T-cell (primary cell): Measurements from ENCODE around the gene NIT2. TPM values are rescaled to one million over a fixed set of nuclear protein-coding genes. Genes with fewer than 3 reads are reported as not detected.

Source experiments
- ATAC-seq, 4 experiments: fragments of 200-7000 bp in 3 of 4; fragments of 150-1000 bp in 1 of 4; cut with Tn5 transposase; replicated peaks in 1 of 4; 1 replicate in 3 of 4; 2 replicates in 1 of 4; pipeline ENCODE4 v1.10.0; 2021; ENCODE audit warnings: moderate library complexity in 3 of 4, mild to moderate bottlenecking in 2 of 4, moderate number of reproducible peaks in 1 of 4
- CTCF ChIA-PET, 2 donors: fragments of 300-600 bp; sonication (Branson Sonifier 250); formaldehyde crosslinking; loops; one replicate each; lab custom pipeline; 2022; ENCODE audit warnings: antibody characterized with exemption in 2 of 2; lab: Charles Lee
- POLR2A ChIA-PET, 2 donors: fragments of 300-600 bp; sonication (Branson Sonifier 250); formaldehyde crosslinking; loops; one replicate each; lab custom pipeline; 2022; ENCODE audit warnings: antibody characterized with exemption in 2 of 2; lab: Charles Lee
- DNase-seq, 35 experiments: peaks; one replicate each; pipeline versions ENCODE4 v3.0.0 to v3.0.0-alpha.2; 2013 to 2023
- H3K27ac ChIP-seq: one replicate; pipeline ENCODE4 v1.5.1; 2013; ENCODE audit warnings: low read length
- H3K27me3 ChIP-seq, 2 experiments: replicated peaks in 1 of 2; 1 replicate in 1 of 2; 2 replicates in 1 of 2; pipeline versions ENCODE4 v1.6.1 to v1.7.0; 2013; ENCODE audit warnings: low read length in 1 of 2, mixed read lengths in 1 of 2; ENCODE audit not compliant: control insufficient read depth in 2 of 2, insufficient read depth in 2 of 2; ENCODE audit errors: extremely low read depth in 1 of 2
- H3K36me3 ChIP-seq, 2 donors: 1 replicate in 1 of 2; 2 replicates in 1 of 2; pipeline versions ENCODE4 v1.6.1 to v1.7.0; 2013; ENCODE audit warnings: low read length in 1 of 2; ENCODE audit not compliant: control insufficient read depth in 2 of 2, insufficient read depth in 1 of 2; ENCODE audit errors: extremely low read depth in 1 of 2
- H3K4me1 ChIP-seq, 2 experiments: 1 replicate in 1 of 2; 2 replicates in 1 of 2; pipeline versions ENCODE4 v1.6.1 to v1.7.0; 2013; ENCODE audit warnings: low read length in 2 of 2, mixed read lengths in 1 of 2; ENCODE audit not compliant: insufficient read depth in 2 of 2, control insufficient read depth in 1 of 2; ENCODE audit errors: extremely low read depth in 1 of 2
- H3K4me3 ChIP-seq, 2 donors: 1 replicate in 1 of 2; 2 replicates in 1 of 2; pipeline versions ENCODE4 v1.5.1 to v1.7.0; 2013; ENCODE audit warnings: mild to moderate bottlenecking in 2 of 2, low read length in 1 of 2, moderate library complexity in 1 of 2; ENCODE audit not compliant: control insufficient read depth in 1 of 2; ENCODE audit errors: extremely low read depth in 1 of 2
- H3K9me3 ChIP-seq: 2 replicates; pipeline ENCODE4 v1.7.0; 2013
- H3K27ac Mint-ChIP-seq, 2 donors: one replicate each; pipeline ENCODE4 v1.8.0; 2020 to 2021; ENCODE audit warnings: mild to moderate bottlenecking in 2 of 2, mixed read lengths in 2 of 2
- H3K27me3 Mint-ChIP-seq, 2 donors: one replicate each; pipeline ENCODE4 v1.8.0; 2021 to 2022; ENCODE audit warnings: mixed read lengths in 2 of 2
- H3K36me3 Mint-ChIP-seq: one replicate; pipeline ENCODE4 v1.8.0; 2021; ENCODE audit warnings: mixed read lengths
- H3K4me1 Mint-ChIP-seq, 3 donors: one replicate each; pipeline ENCODE4 v1.8.0; 2020 to 2022; ENCODE audit warnings: mixed read lengths in 3 of 3, mild to moderate bottlenecking in 1 of 3
- H3K4me3 Mint-ChIP-seq, 3 donors: one replicate each; pipeline ENCODE4 v1.8.0; 2020 to 2022; ENCODE audit warnings: mild to moderate bottlenecking in 3 of 3, mixed read lengths in 3 of 3, moderate library complexity in 3 of 3
- H3K9me3 Mint-ChIP-seq, 3 donors: one replicate each; pipeline ENCODE4 v1.8.0; 2020 to 2022; ENCODE audit warnings: mixed read lengths in 3 of 3
- WGBS: methylation state at CpG from one replicate; pipeline ENCODE4 v1.1.5; 2013; ENCODE audit warnings: missing lambda C conversion rate; ENCODE audit not compliant: insufficient coverage; 5-methylcytosine and 5-hydroxymethylcytosine counted together
- total RNA-seq, 35 experiments: library from RNA in 6 of 35; stranded (reverse) in 6 of 35; fragments of 120-200 nt in 1 of 35; gene quantifications; one replicate each; pipeline versions ENCODE4 v1.2.1 to v1.2.4 and lab custom pipeline; 2013 to 2026

NIT2 gene
- total RNA-seq, 5 donors from 2014 or later (not counting 1 experiment from before 2014, with no cell fraction given): 23.2 to 42.1 (median 30.9) TPM

DNA sequence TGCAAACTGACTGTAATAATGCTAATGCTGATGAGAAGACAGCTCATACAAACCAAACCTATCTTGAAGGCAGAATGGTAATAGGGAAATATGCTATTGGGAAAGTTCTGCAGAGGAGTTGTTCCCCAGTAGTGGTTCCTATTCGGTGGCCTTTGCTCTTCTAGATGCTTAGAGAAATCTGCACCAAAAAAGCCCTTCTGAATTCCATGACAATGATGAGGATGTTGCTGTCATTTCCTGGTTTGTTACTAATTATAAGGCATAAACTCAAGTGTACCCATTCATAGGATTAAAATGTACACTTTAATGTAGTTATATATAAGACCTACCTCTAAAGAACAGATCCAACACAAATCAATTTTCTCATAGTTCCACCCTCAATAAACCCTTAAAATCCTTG lies 36.2 kb downstream of the NIT2 start:
- ChIA-PET POLR2A (no interaction called here), CTCF (no interaction called here)
- no peaks in the 10 kb centered on the region for H3K4me1 ChIP-seq
- ATAC-seq (no peak), DNase-seq (no peak)
- WGBS: no CpG with 5 or more reads among the region's 1 CpG
- no peaks in the 10 kb centered on the region for H3K9me3 ChIP-seq
- H3K36me3 Mint-ChIP-seq: peaks cover 46% of the 10 kb centered on the region
- no peaks in the 10 kb centered on the region for H3K4me1 Mint-ChIP-seq
- no peak overlapping the region for H3K4me3 ChIP-seq
- no peak overlapping the region for H3K27ac ChIP-seq
- no peaks in the 10 kb centered on the region for H3K9me3 Mint-ChIP-seq
- no peak overlapping the region for H3K4me3 Mint-ChIP-seq
- H3K36me3 ChIP-seq: peaks cover 4 to 48% of the 10 kb centered on the region in 2 donors
- no peaks in the 10 kb centered on the region for H3K27me3 ChIP-seq
- no peaks in the 10 kb centered on the region for H3K27me3 Mint-ChIP-seq
- no peak overlapping the region for H3K27ac Mint-ChIP-seq

GRCh38 chr3:100374521-100374920 lies 40.0 kb downstream of the NIT2 start:
- no peaks in the 10 kb centered on the region for H3K27me3 ChIP-seq
- H3K4me1 Mint-ChIP-seq: peaks cover 0 to 5% (median 0%) of the 10 kb centered on the region in 3 donors
- ChIA-PET POLR2A (interaction anchor here in 1 of 2 donors (0.5 to 0.9 kb wide), 3 partner anchors 9 to 43 kb away, joined by 3 to 5 read pairs (median 3); no protein-coding TSS in a partner anchor), CTCF (interaction anchor here in 1 of 2 donors (0.6 kb wide), 1 partner anchor 291 kb away, joined by 5 read pairs; no protein-coding TSS in a partner anchor)
- H3K9me3 Mint-ChIP-seq: no peaks in the 10 kb centered on the region
- no peak overlapping the region for H3K4me3 ChIP-seq
- H3K4me1 ChIP-seq: no peaks in the 10 kb centered on the region
- H3K27me3 Mint-ChIP-seq: no peaks in the 10 kb centered on the region
- H3K9me3 ChIP-seq: no peaks in the 10 kb centered on the region
- no peak overlapping the region for H3K27ac Mint-ChIP-seq
- peaks cover 5 to 41% of the 10 kb centered on the region in 2 donors for H3K36me3 ChIP-seq
- DNase-seq (no peak), ATAC-seq (no peak)
- H3K36me3 Mint-ChIP-seq: peaks cover 45% of the 10 kb centered on the region
- no peak overlapping the region for H3K27ac ChIP-seq
- no peak overlapping the region for H3K4me3 Mint-ChIP-seq

- WGBS: 100% methylated on average over 3 of the region's 4 CpGs
Observed at GRCh38 chr3:100376301-100376700, 41.7 kb downstream of the NIT2 start.

GRCh38 chr3:100384733-100385525 lies 50.4 kb downstream of the NIT2 start:
- H3K27me3 Mint-ChIP-seq: no peaks in the 10 kb centered on the region
- Histone ChIP-seq H3K4me3 (no peak overlapping the region), H3K27ac (no peak overlapping the region), H3K9me3 (peaks cover 6% of the 10 kb centered on the region), H3K36me3 (peaks cover 0 to 54% of the 10 kb centered on the region in 2 donors), H3K4me1 (peaks cover 0 to 3% of the 10 kb centered on the region in 2 experiments), H3K27me3 (no peaks in the 10 kb centered on the region)
- CTCF ChIA-PET: interaction anchor here in 1 of 2 donors (0.5 kb wide), 1 partner anchor 693 kb away, joined by 6 read pairs; no protein-coding TSS in a partner anchor
- 90% methylated on average over 7 of the region's 8 CpGs for WGBS
- H3K9me3 Mint-ChIP-seq: peaks cover 0 to 12% (median 4%) of the 10 kb centered on the region in 3 donors
- no peak overlapping the region for H3K27ac Mint-ChIP-seq
- POLR2A ChIA-PET: no interaction called here
- H3K4me3 Mint-ChIP-seq: no peak overlapping the region
- H3K4me1 Mint-ChIP-seq: peaks cover 15 to 22% (median 17%) of the 10 kb centered on the region in 3 donors
- DNase-seq (no peak), ATAC-seq (no peak)
- peaks cover 48% of the 10 kb centered on the region for H3K36me3 Mint-ChIP-seq

More at GRCh38 chr3:100376301-100376700, 41.7 kb downstream of the NIT2 start:
- Mint-ChIP-seq H3K27ac (no peak overlapping the region), H3K9me3 (no peaks in the 10 kb centered on the region), H3K4me3 (no peak overlapping the region), H3K4me1 (peaks cover 0 to 5% (median 0%) of the 10 kb centered on the region in 3 donors), H3K27me3 (no peaks in the 10 kb centered on the region), H3K36me3 (peaks cover 54% of the 10 kb centered on the region)
- ATAC-seq (no peak), DNase-seq (no peak)
- H3K27me3 ChIP-seq: no peaks in the 10 kb centered on the region
- peaks cover 9 to 48% of the 10 kb centered on the region in 2 donors for H3K36me3 ChIP-seq
- no peak overlapping the region for H3K4me3 ChIP-seq
- no peaks in the 10 kb centered on the region for H3K4me1 ChIP-seq
- H3K9me3 ChIP-seq: no peaks in the 10 kb centered on the region
- H3K27ac ChIP-seq: no peak overlapping the region
- ChIA-PET POLR2A (no interaction called here), CTCF (interaction anchor here in 1 of 2 donors (0.7 kb wide), 1 partner anchor 36 kb away, joined by 4 read pairs; no protein-coding TSS in a partner anchor)

GRCh38 chr3:100386437-100387074 lies 52.0 kb downstream of the NIT2 start:
- Histone ChIP-seq H3K4me1 (peaks cover 0 to 3% of the 10 kb centered on the region in 2 experiments), H3K9me3 (peaks cover 8% of the 10 kb centered on the region), H3K36me3 (peaks cover 0 to 41% of the 10 kb centered on the region in 2 donors), H3K27ac (no peak overlapping the region), H3K27me3 (no peaks in the 10 kb centered on the region), H3K4me3 (no peak overlapping the region)
- Mint-ChIP-seq H3K4me1 (peaks cover 15 to 22% (median 17%) of the 10 kb centered on the region in 3 donors), H3K27ac (no peak overlapping the region), H3K9me3 (peaks cover 0 to 12% (median 4%) of the 10 kb centered on the region in 3 donors), H3K4me3 (no peak overlapping the region), H3K36me3 (peaks cover 35% of the 10 kb centered on the region), H3K27me3 (no peaks in the 10 kb centered on the region)
- ChIA-PET POLR2A (interaction anchor here (0.6 to 1.0 kb wide), 6 partner anchors 12 to 1462 kb away, joined by 3 to 9 read pairs (median 3); no protein-coding TSS in a partner anchor), CTCF (interaction anchor here in 1 of 2 donors (0.6 kb wide), 1 partner anchor 79 kb away, joined by 5 read pairs; no protein-coding TSS in a partner anchor)
- no peak for ATAC-seq
- DNase-seq: no peak

- H3K27me3 ChIP-seq: no peaks in the 10 kb centered on the region
- Mint-ChIP-seq H3K4me1 (peaks cover 32 to 37% (median 32%) of the 10 kb centered on the region in 3 donors), H3K4me3 (no peak overlapping the region), H3K9me3 (peaks cover 0 to 12% (median 4%) of the 10 kb centered on the region in 3 donors), H3K27me3 (no peaks in the 10 kb centered on the region), H3K27ac (no peak overlapping the region), H3K36me3 (peaks cover 28% of the 10 kb centered on the region)
- peaks cover 8% of the 10 kb centered on the region for H3K9me3 ChIP-seq
- H3K4me3 ChIP-seq: no peak overlapping the region
- H3K36me3 ChIP-seq: peaks cover 0 to 20% of the 10 kb centered on the region in 2 donors
- POLR2A ChIA-PET: interaction anchor here in 1 of 2 donors (0.6 kb wide), 1 partner anchor 1660 kb away, joined by 11 read pairs; no protein-coding TSS in a partner anchor
- no peak overlapping the region for H3K27ac ChIP-seq
- CTCF ChIA-PET: no interaction called here
- DNase-seq (no peak), ATAC-seq (no peak)
- peaks cover 0 to 3% of the 10 kb centered on the region in 2 experiments for H3K4me1 ChIP-seq
- WGBS: no CpG with 5 or more reads among the region's 1 CpG
Observed at GRCh38 chr3:100389025-100389424, 54.5 kb downstream of the NIT2 start.
